Measurements from ENCODE around the gene NRG2.

- TF ChIP-seq KDM1A (IDR thresholded peaks at IDR 0.05; ENCODE audit: low read depth): no peak
- TF ChIP-seq CTCF (IDR thresholded peaks at IDR 0.05): no peak
- TF ChIP-seq ZSCAN20 (CRISPR knock-in tag; IDR thresholded peaks at IDR 0.05): no peak
- no peak for TF ChIP-seq POLR2A (IDR thresholded peaks at IDR 0.05; ENCODE audit: low read length)
Measured at GRCh38 chr5:139985733-139986132, 57.4 kb downstream of the NRG2 start.

All from A549 (cell line).